SHP77 treated with DMSO at 0.1 percent for 48 hours (cell line): ENCODE data around the gene AKR1E2.

ENCODE experiments used
- DNase-seq: peaks from one replicate; lab custom pipeline; 2025; lab: John Stamatoyannopoulos, UW

The AKR1E2 gene

DNA sequence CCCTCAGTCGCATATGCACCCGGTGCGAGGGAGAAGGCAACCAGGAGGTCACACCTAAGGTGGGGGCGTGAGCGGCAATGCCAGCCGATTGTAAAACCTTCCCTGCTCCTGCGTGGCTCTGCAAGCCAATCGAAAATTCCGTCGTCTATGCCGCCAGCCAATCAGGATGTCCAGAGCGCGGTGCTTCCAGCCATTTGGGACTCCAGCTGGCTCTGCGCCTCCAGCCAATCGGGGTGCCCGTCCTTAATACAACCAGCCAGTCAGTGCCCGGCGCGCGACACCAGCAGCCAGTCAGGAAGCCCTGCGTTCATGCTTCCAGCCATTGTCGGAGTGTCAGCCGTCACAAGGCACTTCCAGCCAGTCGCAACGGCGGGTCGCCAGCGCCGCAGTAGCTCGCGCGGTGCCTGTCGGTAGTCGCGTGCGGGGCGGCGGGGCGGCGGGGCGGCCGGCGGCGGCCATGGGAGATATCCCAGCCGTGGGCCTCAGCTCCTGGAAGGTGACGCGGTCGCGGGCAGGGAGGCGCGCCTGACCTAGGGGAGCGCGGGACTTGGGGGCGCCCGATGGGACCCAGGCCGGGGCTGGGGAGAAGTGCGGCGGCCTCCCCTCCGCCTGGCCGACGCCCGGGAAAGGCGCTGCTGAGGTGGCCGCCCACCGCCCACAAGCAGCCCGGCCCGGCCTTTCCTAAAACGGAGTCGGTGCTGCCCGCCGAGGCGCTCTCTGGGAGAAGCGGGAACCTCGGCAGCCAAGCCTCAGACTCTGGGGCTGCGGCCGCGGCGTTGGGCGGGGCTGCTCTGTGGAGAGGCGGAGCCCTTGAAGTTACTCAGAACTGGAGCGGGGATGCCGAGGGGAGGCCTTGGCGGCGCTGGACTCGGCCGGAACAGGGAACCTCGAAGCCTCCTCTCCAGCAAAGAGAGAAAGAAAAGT, at the start of gene AKR1E2:
Gene AKR1E2 (plus strand): TSS at position 340 of the 924 bp plus-strand sequence. CDS start 118 bp downstream, at position 458.
- DNase-seq, result peak; percentile 65

DNA sequence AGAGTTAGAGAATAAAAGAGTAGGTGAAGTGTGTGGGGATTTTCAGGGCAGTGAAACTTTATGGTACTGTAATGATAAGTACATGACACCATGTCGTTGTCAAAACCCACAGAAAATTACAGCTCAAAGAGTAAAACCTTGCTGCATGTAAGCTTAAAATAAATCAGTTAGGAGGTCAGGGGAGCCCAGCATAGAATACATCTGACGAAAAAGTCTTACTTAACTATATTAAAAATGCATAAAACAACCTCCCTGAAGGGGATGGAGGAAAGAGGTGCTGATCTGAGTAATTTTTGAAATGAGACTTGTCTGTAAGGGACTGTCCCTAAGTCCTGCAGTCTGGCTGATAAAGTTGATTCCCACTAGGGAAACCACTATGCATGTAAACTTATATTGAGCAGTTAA, 49.8 kb upstream of the AKR1E2 start:
- DNase-seq, result no peak

- DNase-seq, result no peak
These were observed 47.2 kb upstream of the AKR1E2 start for GRCh38 chr10:4778761-4779160.

- no peak for DNase-seq
These were observed 45.9 kb upstream of the AKR1E2 start for GRCh38 chr10:4780091-4780490.

DNA sequence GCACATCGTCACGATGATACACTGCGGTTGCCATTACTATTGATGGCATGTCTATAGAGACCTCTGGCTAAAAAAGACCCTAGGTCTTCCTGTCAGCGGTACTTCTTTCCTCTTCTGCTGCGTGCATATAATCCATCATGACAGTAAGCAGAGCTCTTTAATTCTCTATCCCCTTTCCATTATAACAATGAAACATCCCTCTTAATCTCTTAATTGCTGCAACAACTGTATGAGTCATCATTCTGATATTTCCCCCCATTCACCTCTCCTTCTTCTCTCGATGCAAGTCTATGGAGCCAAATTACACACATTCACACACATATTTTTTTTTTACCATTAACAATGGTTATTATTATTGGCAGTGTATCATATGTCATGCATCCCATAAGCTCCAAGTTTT, 45.2 kb upstream of the AKR1E2 start:
- DNase-seq, result no peak

DNA sequence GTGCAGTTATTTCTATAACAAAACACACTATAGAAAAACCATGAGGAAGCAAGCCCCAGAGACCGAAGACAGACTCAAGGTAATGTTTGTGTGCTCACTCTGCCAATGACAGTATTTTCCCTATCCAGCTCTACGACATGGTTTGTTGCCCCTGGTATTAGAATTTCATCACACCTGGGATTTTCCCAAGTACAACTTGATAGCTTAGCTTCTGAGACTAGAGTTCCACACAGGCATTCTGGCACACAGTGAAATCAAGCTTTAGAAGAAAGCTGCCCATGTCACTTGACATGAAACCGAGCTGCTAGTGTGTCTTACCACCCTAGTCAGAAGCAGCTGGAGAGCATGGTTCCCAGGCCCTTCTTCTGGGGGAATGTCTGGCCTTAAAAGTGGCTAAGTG, 44.1 kb upstream of the AKR1E2 start:
- no peak for DNase-seq

DNA sequence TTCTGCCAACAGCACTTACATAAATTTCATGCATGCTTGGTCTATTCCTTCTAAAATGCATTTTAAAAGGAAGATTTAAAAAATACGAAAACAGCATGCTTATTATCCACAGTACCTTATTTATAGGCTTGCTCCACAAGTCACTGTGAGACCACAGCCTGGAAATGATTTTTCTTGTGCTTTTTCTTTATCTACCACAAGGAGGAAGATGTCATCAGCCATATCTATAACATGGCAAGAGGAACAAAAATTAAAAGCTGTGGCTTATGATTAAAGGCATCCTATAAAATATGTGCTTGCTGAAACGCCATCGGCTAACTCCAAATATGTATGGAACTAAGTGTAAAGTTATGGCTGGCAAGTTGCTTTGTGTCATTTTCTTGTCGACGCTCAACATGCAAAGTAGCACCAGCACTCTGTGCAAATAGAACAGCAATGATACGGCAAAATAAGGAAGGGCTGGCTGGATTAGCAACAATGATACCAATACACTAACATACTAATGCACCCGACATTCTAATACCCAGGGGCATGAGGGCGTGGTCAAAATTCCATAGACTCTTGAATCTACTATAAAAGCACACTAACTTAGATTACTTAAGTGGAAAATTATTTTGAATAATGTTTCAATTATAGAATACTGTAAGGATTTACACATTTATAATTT, 41.2 kb upstream of the AKR1E2 start:
- no peak for DNase-seq

DNA sequence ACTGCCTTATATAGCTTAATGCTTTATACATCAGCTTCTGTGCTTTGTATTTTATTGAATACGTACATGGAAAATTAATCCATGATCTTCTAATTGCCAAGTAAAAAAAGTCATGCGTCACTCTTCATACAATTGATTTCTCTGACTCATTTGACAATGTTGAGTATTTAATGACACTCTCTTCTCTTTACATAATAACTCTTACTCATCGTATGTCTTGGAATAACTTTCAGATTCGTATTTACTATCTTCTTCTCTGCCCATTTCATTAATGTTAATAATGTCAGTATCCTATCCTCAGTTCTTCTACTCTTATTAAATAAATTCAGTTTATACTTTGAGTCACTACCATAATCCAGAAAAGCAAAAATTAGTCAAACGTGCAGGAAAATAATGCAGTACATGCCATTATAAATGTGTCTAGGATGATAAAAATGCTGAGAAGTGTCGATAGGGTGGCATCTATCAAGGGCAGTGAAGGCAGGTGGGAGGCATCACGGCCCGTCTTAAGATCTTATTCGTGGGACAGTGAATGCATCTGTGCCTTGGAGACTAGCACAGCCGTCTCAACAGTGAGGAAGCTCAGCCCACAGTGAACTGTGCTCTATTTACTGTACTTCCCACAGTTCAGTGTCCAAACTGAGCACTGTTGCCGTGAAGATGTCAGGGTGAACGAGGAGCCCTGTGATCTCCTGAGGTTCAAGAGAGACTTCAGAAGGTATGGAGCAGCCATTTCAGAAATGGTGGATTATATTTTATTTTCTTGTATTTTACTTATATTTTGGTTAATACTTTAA, 39.8 kb upstream of the AKR1E2 start:
- DNase-seq, result no peak

DNA sequence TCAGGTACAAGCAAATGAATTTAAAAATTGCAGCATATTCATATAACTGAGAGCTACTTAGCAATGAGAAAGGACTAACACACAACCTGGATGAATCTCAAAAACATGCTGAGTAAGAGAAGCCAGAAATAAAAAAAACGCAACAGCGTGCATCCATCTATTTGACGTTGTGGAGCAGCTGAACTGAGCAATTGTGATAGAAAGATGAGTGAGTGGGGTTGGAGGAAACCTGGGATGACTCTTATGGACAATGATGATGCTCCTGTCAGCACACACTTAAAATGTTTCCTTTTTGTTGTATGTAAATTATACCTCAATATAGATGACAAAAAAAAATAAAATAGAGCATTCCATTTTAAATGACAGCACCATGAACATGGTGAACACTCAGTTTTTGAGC, 36.0 kb upstream of the AKR1E2 start:
- DNase-seq, result no peak

GRCh38 chr10:4790922-4791321, 35.1 kb upstream of the AKR1E2 start:
- no peak for DNase-seq

GRCh38 chr10:4792381-4792780, 33.6 kb upstream of the AKR1E2 start:
- DNase-seq, result no peak

- no peak for DNase-seq
These were observed 24.6 kb upstream of the AKR1E2 start for GRCh38 chr10:4801405-4801804.

GRCh38 chr10:4802711-4803487, 23.1 kb upstream of the AKR1E2 start:
- DNase-seq, result no peak

DNA sequence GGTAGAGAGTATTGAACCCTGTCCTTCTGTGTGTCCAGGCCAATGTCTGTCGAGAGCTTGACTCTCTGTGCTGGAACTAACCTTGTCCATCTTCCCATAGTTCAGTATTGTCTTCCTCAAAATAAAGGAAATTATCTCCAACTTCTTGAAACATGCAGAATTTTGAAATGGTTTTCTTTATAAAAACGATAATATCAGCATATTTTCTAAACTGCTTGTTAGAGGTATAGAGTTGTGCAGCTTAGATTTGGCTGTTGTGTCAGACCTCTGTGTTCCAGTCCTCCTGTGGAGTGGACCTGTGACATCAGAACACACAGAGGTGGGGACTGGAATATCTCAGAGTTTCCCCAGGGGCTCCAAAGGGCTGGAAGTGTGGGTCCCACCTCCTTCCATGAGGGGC, 22.2 kb upstream of the AKR1E2 start:
- DNase-seq, result no peak

DNA sequence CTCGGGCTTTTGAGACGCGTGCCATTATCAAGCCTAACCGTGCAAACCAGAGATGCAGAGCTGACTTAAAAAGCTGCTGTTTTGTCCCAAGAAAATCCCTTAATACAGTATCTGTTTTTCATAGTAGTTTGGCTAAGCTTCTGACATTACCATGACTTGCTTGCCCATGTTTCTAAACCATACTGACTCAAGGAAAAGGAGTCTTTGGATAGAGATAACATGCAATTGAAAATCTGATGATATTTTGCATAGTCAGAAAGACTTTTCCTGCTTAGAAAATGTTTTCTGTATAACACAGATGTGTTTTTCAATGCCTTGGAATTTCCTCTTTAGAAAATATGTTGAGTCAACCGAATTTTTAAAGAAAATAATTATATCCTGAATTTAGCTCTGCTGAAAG, 21.5 kb upstream of the AKR1E2 start:
- DNase-seq, result no peak

DNA sequence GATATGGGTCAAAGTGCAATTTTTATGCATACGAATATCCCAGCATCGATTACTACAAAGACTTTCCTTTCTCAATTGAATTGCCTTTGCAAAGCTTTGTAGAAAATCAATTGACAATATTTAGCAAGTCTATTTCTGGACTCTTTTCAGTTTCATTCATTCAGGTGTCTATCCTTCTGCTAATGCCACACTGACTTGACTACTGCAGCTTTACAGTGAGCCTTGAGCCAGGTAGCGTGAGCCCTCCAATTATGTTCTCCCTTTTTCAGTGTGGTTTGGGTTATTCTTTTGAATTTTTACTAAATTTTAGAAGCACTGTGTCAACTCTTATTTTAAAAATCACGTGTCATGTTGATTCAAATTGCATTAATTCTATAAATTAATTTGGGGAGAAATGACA, 19.5 kb upstream of the AKR1E2 start:
- no peak for DNase-seq

DNA sequence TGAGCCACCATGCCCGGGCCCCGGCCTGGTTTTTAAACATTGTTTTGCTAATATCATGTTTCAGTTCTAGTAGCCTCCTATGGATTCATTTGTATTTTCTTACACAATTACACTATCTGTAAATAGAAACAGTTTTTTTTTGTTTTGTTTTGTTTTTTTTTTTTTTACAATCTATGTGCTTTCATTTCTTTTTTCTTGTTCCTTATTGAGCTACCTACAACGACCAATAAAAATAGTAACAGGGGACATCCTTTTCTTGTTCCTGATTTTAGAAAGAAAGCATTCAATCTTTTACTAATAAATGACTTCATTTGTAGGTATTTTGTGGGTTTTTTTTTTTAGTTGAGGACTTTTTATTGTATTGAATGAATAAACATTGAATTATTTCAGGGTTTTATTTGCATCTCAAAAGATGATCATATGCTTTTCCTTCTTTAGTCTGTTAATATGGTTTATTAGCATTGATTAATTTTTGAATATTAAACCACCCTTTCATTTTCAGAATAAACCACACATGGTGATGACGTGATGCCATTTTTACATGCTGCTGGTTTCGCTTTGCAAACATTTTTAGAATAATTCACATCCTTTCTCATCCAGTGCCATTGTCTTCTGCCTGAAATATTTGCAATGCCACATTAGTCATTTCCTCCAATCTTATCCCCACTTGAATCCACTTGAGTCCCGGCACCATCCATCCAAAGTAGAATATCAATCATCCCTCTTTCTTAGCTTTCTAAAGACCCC, 18.1 kb upstream of the AKR1E2 start:
- no peak for DNase-seq

- no peak for DNase-seq
These were observed 16.9 kb upstream of the AKR1E2 start for GRCh38 chr10:4809156-4809555.

DNA sequence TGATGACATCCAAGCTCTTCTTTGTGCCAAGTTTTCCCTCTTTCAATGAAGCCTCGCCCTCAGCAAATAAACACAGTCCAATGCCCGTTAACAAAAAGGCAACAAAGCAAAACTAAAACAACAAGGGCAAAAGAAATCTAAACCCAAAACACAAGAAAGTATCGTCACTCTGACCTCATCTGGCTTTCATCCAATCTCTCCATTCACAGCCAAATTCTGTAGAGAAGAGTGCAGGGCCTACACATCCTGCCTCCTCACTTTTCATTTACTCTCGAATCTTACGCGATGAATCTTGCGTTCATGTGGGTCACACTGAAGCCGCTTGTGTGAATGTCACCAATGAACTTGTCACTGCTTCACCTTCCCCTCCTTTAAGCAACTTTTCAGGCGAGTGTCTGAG, 15.9 kb upstream of the AKR1E2 start:
- no peak for DNase-seq

GRCh38 chr10:4812046-4812445, 14.0 kb upstream of the AKR1E2 start:
- DNase-seq, result no peak

GRCh38 chr10:4813023-4813422, 13.0 kb upstream of the AKR1E2 start:
- no peak for DNase-seq
